Activated CD4-positive, alpha-beta T cell treated with anti-CD3 and anti-CD28 coated beads, Interleukin-2, amount 50 U/mL, for 1 hour (primary cell): ENCODE measurements around the gene LRBA.

ENCODE experiments used
- DNase-seq: peaks from one replicate; pipeline ENCODE4 v3.0.0-alpha.2; 2020

LRBA gene

DNA sequence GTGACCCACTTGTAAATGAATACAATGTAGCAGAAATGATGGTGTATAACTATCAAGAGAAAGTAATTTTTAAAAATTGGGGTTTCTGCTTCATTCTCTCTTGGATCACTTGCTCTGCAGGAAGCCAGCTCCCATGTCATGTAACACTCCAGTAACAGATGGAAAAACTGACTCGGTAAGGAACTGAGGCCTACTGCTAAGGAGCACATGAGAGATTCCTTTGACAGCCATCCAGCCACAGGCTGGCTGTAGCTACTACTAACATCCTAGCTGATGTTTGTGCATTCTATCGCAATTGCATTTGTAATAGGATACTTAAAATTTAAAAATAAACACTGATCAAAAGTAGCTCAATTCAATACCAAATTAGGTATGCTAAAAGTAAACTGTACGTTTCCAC, 535.4 kb downstream of the LRBA start:
- DNase-seq: no peak

DNA sequence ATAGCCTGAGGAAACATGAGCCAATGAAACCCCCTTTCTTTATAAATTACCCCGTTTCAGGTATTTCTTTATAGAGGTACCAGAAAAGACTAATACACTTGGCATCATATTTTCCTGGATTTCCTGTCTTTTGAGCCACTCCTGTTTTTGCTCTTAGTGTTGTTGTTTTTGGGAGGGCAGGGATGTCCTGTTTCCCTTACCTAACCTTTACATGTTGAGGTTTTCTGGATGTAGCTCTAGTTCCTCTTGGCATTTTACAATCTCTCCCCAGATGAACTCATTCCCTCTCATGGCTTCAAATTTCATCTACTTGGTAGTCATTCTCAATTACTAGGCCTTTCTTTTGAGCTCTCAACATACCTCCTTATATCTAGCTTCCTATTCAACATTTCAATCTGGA, 537.2 kb downstream of the LRBA start:
- no peak for DNase-seq

DNA sequence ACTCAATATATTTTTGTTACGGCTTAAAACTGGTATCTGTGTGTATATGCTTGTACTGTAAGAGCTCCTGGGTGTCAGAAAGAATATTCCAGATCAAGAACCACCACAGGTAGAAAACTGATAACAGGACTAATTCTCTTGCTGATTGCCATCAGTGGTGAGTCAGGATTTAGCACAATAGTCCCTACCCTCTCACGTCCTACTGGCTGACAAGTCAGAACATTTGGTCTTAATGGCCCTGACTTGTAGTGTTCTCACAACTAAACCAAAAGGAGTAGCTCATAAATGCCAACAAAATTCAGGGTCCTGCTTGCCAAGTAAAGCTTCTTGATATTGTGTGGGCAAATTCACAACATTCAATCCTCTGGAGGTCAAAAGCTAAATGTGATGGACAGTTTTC, 538.3 kb downstream of the LRBA start:
- no peak for DNase-seq

DNA sequence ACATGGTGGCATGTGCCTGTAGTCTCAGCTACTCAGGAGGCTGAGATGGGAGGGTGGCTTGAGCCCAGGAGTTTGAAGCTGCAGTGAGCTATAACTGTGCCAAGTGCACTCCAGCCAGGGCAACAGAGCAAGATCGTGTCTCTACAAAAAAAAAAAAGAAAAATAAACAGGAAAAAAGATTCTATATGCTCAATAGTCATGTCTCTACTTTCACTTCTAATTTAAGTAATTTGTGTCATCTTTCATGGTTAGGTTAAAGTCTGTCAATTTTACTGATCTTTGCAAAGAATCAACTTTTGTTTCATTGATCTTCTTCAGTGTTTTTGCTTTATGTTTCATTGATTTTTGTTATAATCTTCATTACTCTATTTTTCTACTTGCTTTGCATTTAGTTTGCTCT, 539.3 kb downstream of the LRBA start:
- DNase-seq: no peak

DNA sequence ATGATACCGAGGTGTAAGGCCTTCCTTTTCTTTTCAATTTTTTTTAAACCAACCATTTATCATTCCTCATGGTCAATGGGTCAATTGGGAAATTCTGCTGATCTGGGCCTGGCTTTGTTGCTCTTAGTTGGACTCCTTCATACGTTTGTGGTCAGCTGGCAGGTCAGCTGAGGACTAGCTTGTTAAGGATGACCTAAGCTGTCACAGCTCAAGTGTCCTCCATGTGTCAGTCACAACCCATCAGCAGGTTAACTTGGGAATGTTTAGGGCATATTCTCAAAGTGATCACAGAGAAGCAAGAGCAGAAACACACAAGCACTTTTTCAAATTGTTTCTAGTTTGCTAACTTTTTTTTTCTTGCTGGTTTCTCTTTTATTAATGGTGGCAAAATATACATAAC, 550.6 kb downstream of the LRBA start:
- no peak for DNase-seq

DNA sequence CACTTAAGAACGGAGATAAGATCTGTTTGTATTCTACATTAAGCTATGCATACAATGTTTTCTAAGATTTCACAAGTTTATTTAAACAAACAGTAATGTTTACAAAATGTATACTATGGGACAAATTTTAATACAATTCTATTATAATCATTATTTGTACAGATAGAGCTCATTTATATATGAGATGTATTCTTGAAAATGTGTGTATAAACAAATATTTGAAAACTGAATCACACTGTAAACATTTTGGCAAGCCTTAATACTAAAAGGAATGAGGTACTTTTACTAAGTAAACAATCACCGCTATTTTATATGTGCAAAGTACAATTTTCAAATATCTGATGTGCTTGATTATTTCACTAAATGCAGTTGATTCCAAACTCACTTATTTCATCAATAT, 552.3 kb downstream of the LRBA start:
- no peak for DNase-seq

DNA sequence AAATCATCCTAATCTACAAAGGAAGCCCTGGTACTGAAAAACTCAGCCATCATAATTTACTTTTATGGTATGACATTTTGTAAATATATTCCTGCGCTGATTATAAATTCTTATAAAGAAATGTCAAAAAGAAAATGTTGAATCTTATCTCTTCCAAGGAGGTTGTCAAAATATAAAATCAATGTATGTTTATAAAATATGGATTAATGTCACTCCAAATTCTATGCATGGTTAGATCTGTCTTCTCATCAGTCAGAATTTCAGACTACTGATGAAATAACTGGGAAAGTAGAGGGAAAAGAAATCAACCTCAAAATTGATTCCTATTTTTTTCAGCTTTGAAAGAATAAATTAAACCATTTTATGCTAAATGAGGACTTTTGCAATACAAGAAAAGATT, 553.1 kb downstream of the LRBA start:
- no peak for DNase-seq

DNA sequence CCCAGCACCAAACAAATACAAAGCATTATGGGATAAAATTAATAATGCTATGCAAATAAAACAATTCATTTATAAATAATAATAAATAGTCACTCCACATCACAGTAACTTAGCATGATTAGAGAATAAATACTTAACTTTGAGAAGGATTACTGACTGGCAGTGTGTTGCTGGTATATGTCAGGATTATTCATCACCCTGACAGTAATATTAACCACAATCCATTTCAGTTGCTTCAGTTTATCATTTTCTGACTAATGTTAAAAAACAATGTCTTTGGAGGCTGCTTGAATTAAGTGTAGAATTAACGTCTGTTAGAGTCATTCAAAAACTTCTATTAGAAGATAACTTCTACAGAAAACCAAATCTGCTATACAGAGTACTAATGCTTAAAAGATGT, 557.3 kb downstream of the LRBA start:
- no peak for DNase-seq

DNA sequence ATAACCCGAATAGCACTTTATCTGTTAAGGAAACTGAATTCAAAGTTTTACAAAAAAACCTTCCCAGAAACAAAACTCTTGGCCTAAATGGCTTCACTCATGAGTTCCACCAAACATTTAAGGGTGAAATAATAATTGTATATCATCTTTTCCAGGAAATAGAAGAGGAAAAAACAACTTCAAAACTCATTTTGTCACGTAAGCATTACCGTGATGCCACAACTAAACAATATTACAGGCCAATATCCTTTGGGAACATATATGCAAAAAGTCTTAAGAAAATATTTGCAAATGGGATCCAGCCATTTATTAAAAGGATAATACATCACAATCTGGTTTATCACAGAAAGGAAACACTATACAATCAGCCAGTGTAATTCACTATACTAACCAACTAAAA, 563.2 kb downstream of the LRBA start:
- no peak for DNase-seq

DNA sequence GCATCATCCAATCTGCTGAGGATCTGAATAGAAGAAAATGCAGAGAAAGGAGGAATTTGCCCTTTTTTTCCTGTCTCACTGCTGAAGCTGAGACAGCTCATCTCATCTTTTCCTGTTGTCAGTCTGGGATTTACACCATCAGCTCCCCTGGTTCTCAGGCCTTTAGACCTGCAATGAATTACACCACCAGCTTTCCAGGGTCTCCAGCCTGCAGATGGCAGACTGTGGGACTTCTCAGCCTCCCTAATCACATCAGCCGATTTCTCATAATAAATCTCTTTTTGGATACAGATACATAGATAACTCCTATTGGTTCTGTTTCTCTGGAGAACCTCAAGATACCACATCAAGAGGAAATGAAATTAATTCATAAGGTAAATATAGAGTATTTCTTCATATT, 567.7 kb downstream of the LRBA start:
- no peak for DNase-seq

DNA sequence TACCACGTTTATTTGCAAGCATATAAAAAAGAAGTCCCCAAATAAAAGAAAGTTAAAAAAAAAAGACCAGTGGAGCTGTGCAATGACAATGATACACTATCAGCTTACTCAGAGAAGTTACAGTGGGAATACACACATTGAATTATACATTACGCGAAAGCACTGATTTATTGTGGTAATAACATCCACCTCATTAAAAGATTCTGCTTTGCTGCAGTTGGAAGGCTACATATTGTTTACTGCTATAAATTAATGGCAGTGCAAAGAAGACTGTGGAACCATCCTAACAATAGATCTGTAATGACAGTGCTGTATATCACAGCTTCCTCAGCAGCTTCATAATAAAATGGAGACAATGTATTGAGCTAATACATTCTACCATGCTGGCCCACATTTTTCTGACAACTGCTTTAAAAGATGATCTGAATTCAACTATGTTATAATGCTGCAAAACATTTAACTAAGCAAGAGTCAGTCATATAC, 575.6 kb downstream of the LRBA start:
- no peak for DNase-seq

DNA sequence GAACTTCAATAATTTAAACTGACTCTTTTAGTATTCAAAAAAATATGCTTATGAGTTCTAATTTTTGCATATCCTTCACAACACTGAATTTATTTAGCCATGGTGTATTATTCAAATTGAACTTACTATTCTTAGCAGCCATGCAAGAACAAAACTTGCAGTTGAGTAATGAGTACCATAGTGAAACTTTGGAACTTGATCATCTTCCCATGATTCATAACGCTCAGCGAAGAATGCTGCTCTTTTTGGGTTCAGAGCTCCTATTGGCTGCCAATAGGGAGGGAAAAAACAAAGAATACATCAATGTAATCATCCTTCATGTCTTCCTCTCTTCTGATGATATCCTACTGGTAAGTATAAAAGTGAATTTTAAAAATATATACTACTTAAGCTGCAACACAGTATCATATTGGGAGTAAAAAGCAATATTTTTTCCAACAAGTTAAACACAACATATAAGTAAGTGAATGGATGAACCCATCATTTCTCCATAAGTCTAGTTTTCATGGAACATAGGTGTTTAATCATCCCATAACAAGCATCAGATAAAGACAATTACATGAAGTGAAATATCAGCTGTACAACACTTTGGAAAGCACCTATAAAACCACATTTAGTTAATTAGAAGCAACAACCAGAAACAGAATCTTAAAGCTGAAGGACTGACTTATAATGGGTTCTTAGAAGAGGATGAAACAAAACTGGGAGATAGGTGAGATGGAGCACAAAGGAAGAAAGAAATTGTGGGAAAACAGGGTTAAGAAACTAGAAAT, 578.3 kb downstream of the LRBA start:
- DNase-seq: no peak

DNA sequence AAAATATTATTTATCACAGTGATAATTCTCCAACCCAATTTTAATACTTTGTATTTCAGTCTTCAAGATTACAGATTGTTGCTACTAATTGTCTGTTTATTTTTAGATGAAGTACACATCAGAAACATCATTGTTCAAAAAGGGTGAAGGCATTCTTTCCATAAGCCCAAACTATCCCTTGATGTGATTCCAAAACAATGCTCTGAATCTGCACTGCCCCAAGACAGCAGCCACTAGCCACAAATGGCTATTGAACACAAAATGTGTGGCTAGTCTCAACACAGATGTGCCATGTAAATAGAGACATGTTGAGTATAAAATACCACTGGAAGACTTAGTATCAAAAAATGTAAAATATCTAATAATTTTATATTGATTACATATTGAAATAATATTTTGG, 583.9 kb downstream of the LRBA start:
- DNase-seq: no peak

DNA sequence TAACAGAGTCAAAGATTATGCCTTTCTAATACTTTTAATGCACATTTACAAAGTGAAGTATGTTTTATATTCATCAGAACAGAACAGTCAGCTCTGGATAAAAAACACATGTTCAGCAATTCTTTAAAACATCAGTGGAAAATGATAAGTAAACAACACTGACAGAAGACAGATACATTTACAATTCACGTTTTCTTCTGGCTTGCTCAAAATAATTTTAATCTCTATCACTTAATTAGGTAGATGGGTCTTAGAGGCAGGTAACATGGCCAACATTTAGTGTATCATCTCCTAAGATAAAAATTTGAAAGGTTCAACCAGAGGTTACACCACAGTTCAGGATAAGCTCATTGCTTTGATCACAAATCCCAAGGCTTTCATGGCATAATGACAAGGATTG, 589.9 kb downstream of the LRBA start:
- DNase-seq: no peak

DNA sequence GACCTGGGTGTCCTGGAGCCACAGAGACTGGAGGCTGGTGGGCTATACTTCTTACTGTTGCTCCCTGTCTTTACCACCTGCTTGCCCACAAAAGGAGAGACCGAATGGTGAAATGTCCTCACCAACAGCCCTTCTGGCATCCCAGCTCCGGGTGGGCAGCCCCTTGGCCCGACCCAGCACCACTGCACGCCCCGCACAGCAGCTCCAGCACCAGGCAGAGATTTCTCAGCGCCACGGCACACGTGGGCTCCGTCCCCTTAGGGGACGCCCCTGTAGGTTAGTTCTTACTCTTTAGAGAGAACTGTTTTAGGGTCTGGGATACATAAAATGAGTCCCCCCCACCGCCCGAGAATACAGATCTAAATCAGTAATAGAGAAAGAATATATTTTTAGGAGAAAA, 591.6 kb downstream of the LRBA start:
- no peak for DNase-seq

DNA sequence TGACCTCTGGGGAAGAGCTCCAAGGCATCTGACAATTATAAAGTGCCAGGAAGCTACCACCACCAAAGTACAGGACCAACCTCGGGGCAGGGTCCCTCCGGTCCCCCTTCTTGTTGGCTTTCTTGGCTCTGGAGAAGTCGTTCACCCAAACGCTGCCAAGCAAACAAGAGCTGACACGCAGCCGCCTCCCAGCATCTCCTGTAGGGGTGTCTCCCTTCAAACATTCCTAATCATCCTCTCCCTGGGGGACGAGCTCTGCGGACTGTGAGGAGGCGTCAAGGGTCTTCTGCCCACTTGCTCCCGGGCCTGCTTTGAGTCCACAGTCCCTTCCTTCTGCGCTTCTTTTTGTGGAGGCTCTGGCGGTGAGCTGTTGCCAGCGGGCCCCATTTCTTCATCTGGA, 592.0 kb downstream of the LRBA start:
- no peak for DNase-seq

DNA sequence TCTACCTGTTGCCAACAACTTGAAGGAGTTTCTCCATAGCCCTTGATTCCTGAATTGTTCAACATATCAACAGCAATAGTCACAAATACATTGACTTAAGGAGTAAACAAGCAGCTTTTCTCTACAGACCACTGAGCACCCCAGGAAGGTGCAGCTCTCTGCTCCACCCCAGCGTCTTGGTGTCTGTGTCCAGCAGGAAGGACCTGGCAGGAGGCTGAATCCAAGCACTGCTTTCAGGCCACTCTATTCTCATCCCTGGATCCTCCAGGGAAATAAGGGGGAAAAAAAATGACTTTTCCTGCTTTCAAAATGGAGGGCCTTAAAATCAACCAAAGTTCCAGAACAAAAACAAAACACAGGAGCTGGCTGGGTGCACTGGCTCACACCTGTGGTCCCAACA, 593.5 kb downstream of the LRBA start:
- no peak for DNase-seq

DNA sequence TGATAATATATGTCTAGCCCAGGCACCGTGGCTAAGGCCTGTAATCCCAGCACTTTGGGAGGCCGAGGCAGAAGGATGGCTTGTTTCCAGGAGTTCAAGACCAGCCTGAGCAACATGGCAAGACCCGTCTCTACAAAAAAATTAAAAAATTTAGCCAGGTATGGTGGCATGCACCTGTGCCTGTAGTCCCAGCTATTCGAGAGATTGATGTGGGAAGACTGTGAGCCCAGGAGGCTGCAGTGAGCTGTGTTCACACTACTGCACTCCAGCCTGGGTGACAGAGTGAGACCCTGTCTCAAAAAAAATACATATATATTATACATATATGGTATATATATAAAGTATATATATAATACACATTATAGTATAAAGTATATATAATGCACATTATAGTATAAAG, 595.1 kb downstream of the LRBA start:
- DNase-seq: no peak

DNA sequence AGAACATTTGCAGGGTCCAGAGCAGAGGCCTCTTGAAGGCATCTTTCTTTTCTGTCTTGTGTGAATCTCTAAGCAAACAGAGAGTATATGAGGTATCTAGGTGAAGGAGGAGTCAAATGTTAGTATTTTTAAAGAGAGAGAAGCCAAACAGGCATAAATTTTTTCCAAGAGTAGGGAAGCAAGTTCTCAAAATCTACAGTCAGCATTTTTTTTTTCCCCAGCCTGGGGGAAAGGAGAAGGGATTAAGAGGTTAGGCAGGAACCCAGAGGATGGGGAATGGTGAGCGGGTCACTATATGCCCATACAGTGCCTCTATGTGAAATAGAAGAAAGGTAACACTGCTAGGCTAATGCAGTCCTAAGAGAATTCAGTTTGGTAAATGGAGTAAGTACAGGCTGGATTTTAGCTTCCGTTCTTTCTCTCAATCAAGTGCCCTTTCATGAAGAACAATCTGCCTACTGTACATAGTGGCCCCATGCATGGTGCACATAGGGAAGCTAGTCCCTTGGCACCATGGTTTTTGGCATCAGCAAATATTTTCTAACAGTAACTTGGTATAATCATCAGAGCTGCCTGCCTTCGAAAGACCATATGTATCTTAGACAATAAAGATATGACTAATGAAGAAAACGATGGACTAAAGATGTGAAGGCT, 596.2 kb downstream of the LRBA start:
- no peak for DNase-seq

DNA sequence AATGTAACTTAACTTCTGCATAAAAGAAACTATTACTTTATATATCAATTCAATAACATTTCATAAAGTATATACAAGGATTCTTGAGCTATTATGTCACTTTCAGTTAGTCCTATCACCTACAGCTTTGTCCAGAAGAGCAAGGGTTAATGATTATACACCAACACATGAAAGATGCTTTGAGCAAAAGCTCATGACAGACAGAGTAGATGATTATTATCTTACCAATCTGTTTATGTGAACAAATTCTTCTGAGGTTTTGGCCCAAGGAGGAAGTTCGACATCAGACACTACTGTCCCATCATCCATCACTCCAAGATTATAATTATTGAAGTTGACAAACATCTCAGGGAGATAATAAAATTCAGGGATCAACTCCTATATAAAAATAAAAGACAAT, 599.9 kb downstream of the LRBA start:
- no peak for DNase-seq

DNA sequence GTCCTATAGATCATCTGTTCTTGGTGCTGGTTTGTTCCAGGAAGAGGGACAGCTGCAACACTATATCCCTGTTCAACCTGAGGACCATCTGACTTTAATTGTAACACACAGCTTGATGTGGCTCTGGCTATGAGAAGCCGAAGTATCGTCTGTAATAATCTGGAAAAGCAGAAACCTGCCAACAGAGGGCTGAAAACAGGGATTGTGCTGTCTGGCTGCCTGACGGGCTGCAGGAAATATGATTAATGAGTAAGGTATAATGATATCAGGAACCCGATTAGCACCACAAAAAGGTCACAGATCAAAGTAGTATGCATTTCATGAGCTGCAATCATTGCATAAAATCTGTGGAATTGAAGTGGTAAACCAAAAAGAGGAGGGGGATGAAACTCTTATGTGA, 603.6 kb downstream of the LRBA start:
- DNase-seq: no peak

DNA sequence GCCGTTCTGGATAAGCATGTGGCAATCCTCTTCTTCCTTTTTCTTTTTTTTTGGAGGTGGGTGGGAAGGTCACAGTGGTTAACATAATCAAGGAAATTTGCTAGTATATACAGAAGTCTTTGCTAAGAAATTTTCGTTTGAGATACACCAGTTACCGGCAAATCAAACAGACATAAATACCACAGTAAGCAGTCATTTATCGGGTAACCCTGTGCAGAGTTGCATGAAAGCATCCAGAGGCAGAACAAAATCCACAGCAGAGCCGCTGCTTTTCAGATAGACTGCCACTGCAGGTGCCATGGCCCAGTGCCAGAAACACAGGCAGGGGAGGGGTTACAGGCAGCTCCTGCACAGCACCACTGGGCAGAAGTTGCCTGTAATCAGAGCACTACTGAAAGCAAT, 612.2 kb downstream of the LRBA start:
- DNase-seq: no peak

DNA sequence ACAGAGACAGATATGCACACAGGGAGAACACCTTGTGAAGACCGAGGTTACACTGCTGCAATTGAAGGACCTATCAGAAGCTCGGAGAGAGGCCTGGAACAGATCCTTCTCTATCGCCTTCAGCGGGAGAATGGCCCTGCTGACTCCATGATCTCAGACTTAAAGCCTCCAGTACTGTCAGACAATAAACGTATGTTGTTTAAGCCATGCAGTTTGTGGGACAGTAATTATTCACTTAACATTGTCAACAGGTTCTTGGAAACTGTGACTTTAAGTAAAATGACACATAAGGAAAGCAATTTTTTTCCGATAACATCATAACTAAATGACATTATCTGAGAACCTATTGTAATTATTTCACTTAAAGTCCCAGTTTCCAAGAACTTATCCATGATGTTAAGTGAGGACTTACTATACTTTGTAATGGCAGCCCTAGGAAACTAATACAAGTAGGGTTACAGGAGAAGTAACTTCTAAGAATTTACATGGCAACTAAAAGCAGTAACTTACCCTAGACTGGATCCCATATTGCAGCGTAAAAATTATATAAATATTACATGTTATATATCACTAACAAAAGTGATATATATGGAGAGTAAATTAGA, 613.9 kb downstream of the LRBA start:
- DNase-seq: no peak

DNA sequence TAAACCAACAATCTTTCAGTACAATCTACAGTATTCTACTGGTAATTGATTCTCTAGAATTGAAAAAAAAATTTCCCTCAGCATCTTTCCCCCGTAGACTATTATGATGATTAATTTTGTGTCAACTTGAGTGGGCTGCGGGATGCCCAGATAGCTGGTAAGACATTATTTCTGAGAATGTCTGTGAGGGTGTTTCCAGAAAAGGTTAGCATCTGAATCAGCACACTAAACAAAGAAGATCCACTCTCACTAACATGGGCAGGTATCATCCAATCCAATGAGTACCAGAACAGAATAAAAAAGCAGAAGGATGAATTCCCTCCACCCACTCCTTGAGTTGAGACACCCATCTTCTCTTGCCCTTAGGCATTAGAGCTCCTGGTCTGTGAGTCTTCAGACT, 619.2 kb downstream of the LRBA start:
- DNase-seq: no peak

DNA sequence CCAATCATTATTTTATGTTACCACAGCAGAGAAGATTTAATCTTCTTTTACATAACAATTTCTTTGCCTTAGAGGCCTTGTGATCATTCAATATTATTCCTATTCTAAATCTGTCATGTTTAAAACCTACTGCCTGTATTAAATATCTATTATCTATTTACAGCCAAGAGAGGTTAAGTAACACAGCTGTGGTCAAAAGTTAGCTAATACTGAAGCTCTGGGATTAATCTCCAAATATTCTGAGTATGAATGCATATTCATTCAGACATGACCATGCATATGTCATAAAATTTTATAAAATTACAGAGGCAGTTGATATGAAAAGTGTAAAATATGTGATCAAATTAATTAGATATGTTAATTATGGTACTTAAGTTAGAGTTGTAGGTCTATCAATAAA, 621.0 kb downstream of the LRBA start:
- no peak for DNase-seq
